Right lobe of liver (tissue), 4 donors: Measurements from ENCODE around the gene FNTB.

Experiments
- POLR2A ChIP-seq: fragments of 450-650 bp; IDR thresholded peaks from one replicate; pipeline ENCODE4 v1.6.1; 2017; ENCODE audit warnings: antibody characterized with exemption, mild to moderate bottlenecking
- TF ChIP-seq, protein P1 (sequence below), 4 donors: fragments of 200-600 bp in 3 of 4; fragments of 450-650 bp in 1 of 4; IDR thresholded peaks; one replicate each; pipeline versions ENCODE4 v1.5.1 to v1.8.0; 2016 to 2022; ENCODE audit warnings: antibody characterized with exemption in 4 of 4, mild to moderate bottlenecking in 2 of 4
- donor health status: DM: no; HTN: no; CAD: no.
- donor health status: DM: no; HTN: no; CAD: no.
- donor health status: DM: no; HTN: yes; CAD: no.

DNA sequence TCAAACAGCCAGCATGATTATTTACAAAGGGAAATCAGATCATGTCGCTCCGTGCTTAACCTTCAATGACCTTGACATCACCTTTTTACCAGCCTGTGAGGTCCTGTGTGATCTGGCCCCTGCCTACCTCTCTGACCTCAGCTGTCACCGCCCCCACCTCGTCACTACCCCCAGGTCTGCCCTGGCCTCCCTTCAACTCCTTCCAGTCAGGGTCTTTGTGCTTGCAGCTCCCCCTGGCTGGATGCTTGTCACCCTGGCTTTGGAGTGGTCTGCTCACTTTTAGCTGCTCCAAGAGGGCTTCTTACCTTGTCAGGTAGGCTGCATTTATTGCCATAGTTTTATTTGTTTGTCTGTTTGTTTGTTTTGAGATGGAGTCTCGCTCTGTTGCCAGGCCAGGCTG lies 123.8 kb downstream of the FNTB start:
- TF ChIP-seq, protein P1, sequence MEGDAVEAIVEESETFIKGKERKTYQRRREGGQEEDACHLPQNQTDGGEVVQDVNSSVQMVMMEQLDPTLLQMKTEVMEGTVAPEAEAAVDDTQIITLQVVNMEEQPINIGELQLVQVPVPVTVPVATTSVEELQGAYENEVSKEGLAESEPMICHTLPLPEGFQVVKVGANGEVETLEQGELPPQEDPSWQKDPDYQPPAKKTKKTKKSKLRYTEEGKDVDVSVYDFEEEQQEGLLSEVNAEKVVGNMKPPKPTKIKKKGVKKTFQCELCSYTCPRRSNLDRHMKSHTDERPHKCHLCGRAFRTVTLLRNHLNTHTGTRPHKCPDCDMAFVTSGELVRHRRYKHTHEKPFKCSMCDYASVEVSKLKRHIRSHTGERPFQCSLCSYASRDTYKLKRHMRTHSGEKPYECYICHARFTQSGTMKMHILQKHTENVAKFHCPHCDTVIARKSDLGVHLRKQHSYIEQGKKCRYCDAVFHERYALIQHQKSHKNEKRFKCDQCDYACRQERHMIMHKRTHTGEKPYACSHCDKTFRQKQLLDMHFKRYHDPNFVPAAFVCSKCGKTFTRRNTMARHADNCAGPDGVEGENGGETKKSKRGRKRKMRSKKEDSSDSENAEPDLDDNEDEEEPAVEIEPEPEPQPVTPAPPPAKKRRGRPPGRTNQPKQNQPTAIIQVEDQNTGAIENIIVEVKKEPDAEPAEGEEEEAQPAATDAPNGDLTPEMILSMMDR (IDR thresholded peaks at IDR 0.05): no peak
- no peak for TF ChIP-seq POLR2A
